Amygdala (tissue), 56 donors: ENCODE data around the gene ATP9A.
"Not testable (repeated sequence)": the region's sequence is repeated elsewhere in the genome, so short reads cannot be mapped to it uniquely, and the experiment has no call there.

Source experiments
- DNase-seq, 56 donors: peaks; one replicate each; lab custom pipeline; 2025; lab: John Stamatoyannopoulos, UW

ATP9A gene

DNA sequence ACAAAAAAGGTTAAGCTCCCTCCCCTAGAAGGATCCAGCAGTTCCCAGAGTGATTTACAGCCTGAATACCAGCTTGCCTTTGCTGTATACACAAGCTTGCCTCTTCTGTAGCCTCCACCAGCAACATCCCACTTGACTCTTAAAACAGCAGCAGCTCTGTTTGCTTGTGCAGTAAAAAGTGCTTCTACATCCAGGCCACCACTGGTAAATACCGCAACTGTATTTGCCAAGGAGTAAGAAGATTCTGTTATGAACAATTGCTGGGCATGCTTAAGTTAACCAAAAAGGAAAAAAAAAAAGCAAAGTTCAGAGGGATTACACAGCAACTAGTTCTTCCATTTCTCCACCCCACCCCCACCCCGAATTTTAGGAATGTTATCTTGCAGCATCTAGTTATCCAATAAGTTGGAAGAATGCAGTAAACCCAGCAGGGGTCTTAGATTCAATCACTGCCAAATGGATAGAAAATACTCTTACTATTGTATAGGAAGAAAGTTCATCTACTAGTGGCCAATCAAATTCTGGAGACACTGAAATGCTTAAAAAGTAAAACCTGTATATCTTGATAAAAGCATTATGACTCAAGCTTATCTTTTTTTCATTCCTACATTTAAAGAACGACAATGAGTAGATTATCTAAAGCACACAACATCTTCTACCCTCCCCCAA lies 29.3 kb upstream of the ATP9A start:
- DNase-seq: no peak

DNA sequence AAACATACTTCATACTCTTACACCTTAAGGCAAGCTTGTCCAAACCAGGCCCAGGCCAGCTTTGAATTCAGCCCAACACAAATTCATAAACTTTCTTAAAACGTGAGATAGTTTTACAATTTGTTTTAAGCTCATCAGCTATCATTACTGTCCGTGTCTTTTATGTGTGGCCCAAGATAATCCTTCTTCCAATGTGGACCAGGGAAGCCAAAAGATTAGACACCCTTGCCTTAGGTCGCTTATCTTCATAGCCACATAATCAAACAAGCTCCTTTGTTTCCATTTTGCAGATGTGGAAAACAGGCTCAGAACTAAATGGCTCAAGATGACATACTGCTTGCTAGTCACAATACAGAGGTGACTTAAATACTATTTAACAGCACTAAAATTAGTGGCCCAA lies 28.1 kb upstream of the ATP9A start:
- DNase-seq: no peak

DNA sequence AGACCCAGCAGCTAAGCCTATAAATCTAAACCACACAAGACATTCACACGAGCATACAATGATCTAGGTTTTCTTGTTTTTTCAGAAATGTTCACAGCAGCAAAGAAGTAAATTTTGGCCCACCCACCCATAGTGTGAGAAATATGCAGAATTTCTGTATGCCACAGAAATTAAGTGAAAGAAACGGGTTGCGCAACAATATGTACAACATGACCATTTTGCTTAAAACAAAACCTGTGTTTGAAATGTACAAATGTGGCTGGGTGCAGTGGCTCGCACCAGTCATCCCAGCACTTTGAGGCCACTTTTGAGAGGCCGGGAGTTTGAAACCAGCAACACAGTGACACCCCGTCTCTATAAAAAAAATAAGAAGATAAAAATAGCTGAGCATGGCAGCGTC lies 24.8 kb upstream of the ATP9A start:
- no peak for DNase-seq

GRCh38 chr20:51791626-51792025 lies 23.4 kb upstream of the ATP9A start:
- no peak for DNase-seq

GRCh38 chr20:51790256-51790655 lies 22.1 kb upstream of the ATP9A start:
- no peak for DNase-seq

DNA sequence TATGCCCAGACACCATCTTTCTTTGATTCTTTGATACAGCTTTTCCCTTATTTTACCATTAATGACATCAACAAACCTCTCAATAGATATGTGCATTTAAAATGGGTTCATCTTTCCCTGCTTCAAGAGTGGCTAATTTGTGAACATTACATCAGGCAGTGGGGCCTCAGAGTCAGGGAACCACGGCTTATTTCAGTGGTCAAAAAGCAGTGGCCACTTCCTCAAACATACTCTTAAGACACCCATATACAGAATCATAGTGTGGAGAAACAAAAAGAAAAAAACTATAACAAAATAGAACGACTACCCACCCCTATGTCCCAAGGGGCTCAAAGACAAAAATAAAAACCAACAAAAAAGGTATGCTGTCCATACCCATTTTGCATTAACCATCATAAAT lies 21.2 kb upstream of the ATP9A start:
- no peak for DNase-seq

DNA sequence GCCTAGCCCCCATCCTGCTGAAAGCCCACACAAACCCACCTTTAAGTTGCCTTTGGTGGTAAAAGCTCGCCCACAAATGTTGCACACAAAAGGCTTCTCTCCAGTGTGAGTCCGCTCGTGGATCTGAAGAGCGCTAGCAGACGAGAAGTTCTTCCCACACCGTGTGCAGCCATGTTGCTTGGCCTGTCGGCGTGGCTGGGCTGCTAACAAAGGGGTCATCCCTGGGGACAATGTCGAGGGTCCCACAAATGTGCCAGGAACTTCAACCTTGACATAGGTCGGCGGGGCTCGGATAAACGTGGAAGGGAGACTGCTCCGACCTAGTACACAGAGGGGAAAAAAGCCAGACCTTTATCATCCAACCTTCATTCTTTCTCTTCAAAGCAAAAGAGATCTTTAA lies 20.6 kb upstream of the ATP9A start:
- DNase-seq: no peak

GRCh38 chr20:51784299-51784698 lies 16.1 kb upstream of the ATP9A start:
- no peak for DNase-seq

- not testable (repeated sequence) for DNase-seq
These were observed 10.1 kb upstream of the ATP9A start for GRCh38 chr20:51778229-51778759.

- DNase-seq: no peak
These were observed 7.1 kb upstream of the ATP9A start for GRCh38 chr20:51775241-51775640.

- no peak for DNase-seq
These were observed 4.0 kb upstream of the ATP9A start for GRCh38 chr20:51772236-51772635.

GRCh38 chr20:51769976-51770615 lies 1.9 kb upstream of the ATP9A start:
- DNase-seq: no peak

DNA sequence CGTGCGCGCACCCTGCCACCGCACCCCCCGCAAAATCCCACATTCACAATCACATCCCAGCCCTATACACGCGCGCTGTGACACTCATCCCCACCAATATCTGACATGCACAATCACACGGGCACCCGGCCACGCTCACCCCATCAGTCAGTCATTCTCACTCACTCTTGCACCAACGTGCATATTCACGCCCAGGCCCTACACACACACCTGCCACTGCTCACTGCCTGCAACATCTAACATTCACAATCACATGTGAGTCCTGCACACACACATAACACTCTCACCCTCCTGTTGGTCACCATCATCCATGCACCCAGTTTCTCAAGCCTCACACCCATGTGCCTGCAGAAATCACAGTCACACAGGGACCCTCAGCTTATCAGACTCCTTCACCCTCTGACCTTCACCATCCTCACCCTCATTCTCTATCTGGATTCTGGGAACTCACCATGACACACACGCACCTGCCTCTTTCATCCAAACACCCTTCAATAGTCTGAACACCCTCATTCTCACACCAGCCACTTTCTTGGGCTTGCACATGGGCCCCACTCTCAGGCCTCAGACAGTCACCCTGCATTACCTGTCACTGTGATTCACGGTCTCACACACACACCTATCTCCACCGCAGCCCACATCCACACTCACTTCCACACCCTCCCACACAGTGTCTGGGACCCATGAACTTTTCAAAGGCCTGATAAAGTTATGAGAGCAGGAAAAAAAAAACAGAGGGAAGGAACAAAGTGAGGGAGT lies 748 bp upstream of the ATP9A start:
- peak in 13 of 56 donors; percentile 4 to 39 (median 13) for DNase-seq

- DNase-seq: peak in 47 of 56 donors; percentile 19 to 84 (median 67)
These were observed 960 bp downstream of the ATP9A start for GRCh38 chr20:51766994-51767866.

- not testable (repeated sequence) for DNase-seq
These were observed 2.8 kb downstream of the ATP9A start for GRCh38 chr20:51765381-51765780.

- no peak for DNase-seq
These were observed 4.1 kb downstream of the ATP9A start for GRCh38 chr20:51763965-51764602.

- peak in 2 of 56 donors; percentile 5 to 18 for DNase-seq
These were observed 7.2 kb downstream of the ATP9A start for GRCh38 chr20:51760905-51761546.

GRCh38 chr20:51759769-51760510 lies 8.2 kb downstream of the ATP9A start:
- peak in 1 of 56 donors; percentile 5 for DNase-seq
